H1 (cell line): ENCODE results near the gene MIER2. TPM values are rescaled to one million over a fixed set of nuclear protein-coding genes. Genes with fewer than 3 reads are reported as not detected.

Experiments
- CTCF ChIA-PET: fragments of 300-600 bp; sonication (Branson Sonifier 250); formaldehyde crosslinking; loops from one replicate; lab custom pipeline; 2021; ENCODE audit not compliant: partially characterized antibody; lab: Charles Lee
- POLR2A ChIA-PET: fragments of 300-600 bp; sonication (Branson Sonifier 250); formaldehyde crosslinking; loops from one replicate; lab custom pipeline; 2021; ENCODE audit warnings: inconsistent platforms; ENCODE audit not compliant: partially characterized antibody; lab: Charles Lee
- DNase-seq, 2 experiments: peaks; one replicate each; pipeline versions ENCODE4 v3.0.0 to v3.0.0-alpha.2; 2010 to 2022; ENCODE audit warnings: low spot score in 2 of 2, low read depth in 1 of 2, mixed read lengths in 1 of 2
- FAIRE-seq: peaks from 2 replicates; lab custom pipeline; 2011; peaks lifted over from hg19 to GRCh38; lab: Jason Lieb, UNC
- H2AFZ ChIP-seq: 2 replicates; pipeline ENCODE4 v1.8.1; 2012; ENCODE audit warnings: low read length, inconsistent platforms
- H2AK5ac ChIP-seq: 2 replicates; pipeline ENCODE4 v1.6.1; 2013; ENCODE audit warnings: low read depth, low read length
- H2BK120ac ChIP-seq: replicated peaks from 2 replicates; pipeline ENCODE3; 2013; ENCODE audit warnings: low read depth, low read length, inconsistent platforms
- H2BK12ac ChIP-seq: 2 replicates; pipeline ENCODE4 v1.6.1; 2013; ENCODE audit warnings: low read depth, low read length
- H2BK15ac ChIP-seq: 2 replicates; pipeline ENCODE4 v1.6.1; 2013; ENCODE audit warnings: low read length
- H2BK20ac ChIP-seq: 2 replicates; pipeline ENCODE4 v1.6.1; 2013; ENCODE audit warnings: low read length
- H2BK5ac ChIP-seq: 2 replicates; pipeline ENCODE4 v1.6.1; 2013; ENCODE audit warnings: low read depth, low read length
- H3K14ac ChIP-seq: 2 replicates; pipeline ENCODE4 v1.6.1; 2013; ENCODE audit warnings: inconsistent platforms; ENCODE audit not compliant: insufficient read length
- H3K18ac ChIP-seq: 2 replicates; pipeline ENCODE4 v1.6.1; 2013; ENCODE audit warnings: low read length; ENCODE audit errors: extremely low read depth
- H3K23ac ChIP-seq: 2 replicates; pipeline ENCODE4 v1.6.1; 2013; ENCODE audit warnings: inconsistent platforms; ENCODE audit not compliant: insufficient read length
- H3K23me2 ChIP-seq: 2 replicates; pipeline ENCODE4 v1.6.1; 2013; ENCODE audit warnings: low read depth, low read length
- H3K27ac ChIP-seq: 2 replicates; pipeline ENCODE4 v1.6.1; 2011; ENCODE audit warnings: low read depth, low read length, inconsistent platforms
- H3K27me3 ChIP-seq, 4 experiments: replicated peaks in 1 of 4; 1 replicate in 1 of 4; 2 replicates in 3 of 4; pipeline versions ENCODE4 v1.6.1 to v1.8.1; 2011 to 2013; ENCODE audit warnings: low read length in 3 of 4, mild to moderate bottlenecking in 3 of 4, inconsistent platforms in 2 of 4, mixed read lengths in 2 of 4, moderate library complexity in 1 of 4; ENCODE audit not compliant: control insufficient read depth in 3 of 4, insufficient read depth in 3 of 4; ENCODE audit errors: extremely low read depth in 1 of 4
- H3K36me3 ChIP-seq, 4 experiments: 2 replicates each; pipeline versions ENCODE4 v1.6.1 to v1.8.1; 2011 to 2013; ENCODE audit warnings: mild to moderate bottlenecking in 4 of 4, low read length in 3 of 4, moderate library complexity in 2 of 4, control low read depth in 1 of 4, inconsistent platforms in 1 of 4; ENCODE audit not compliant: insufficient read depth in 4 of 4, control insufficient read depth in 2 of 4
- H3K4ac ChIP-seq: replicated peaks from 2 replicates; pipeline ENCODE3; 2013; ENCODE audit warnings: low read length, low read depth, mixed read lengths, inconsistent platforms; ENCODE audit not compliant: insufficient read length
- H3K4me1 ChIP-seq, 4 experiments: replicated peaks in 1 of 4; 1 replicate in 1 of 4; 2 replicates in 3 of 4; pipeline versions ENCODE4 v1.6.1 to v1.8.1; 2011 to 2013; ENCODE audit warnings: low read length in 3 of 4, inconsistent platforms in 2 of 4, mixed read lengths in 1 of 4; ENCODE audit not compliant: insufficient read depth in 4 of 4, control insufficient read depth in 3 of 4
- H3K4me2 ChIP-seq, 2 experiments: 2 replicates each; pipeline versions ENCODE4 v1.6.1 to v1.8.1; 2011 to 2013; ENCODE audit warnings: low read depth in 2 of 2, low read length in 2 of 2, control low read depth in 1 of 2, inconsistent platforms in 1 of 2, mild to moderate bottlenecking in 1 of 2; ENCODE audit not compliant: insufficient read depth in 1 of 2
- H3K4me3 ChIP-seq, 4 experiments: fragments of 200-600, 300-600 bp in 1 of 4; sonication (generic), shearing (Covaris generic), sonication (Bioruptor Twin) in 1 of 4; 2 replicates each; pipeline versions ENCODE4 v1.5.1 to v1.8.1; 2011 to 2016; ENCODE audit warnings: low read length in 4 of 4, low read depth in 3 of 4, control low read depth in 2 of 4, inconsistent platforms in 2 of 4, mild to moderate bottlenecking in 2 of 4, mixed read lengths in 1 of 4, moderate library complexity in 1 of 4; ENCODE audit not compliant: insufficient read depth in 2 of 4; ENCODE audit errors: extremely low read depth in 1 of 4
- H3K56ac ChIP-seq: replicated peaks from 2 replicates; pipeline ENCODE3; 2013; ENCODE audit warnings: low read depth, mild to moderate bottlenecking, mixed read lengths, low read length, inconsistent platforms; ENCODE audit not compliant: insufficient read length
- H3K79me1 ChIP-seq: 2 replicates; pipeline ENCODE4 v1.6.1; 2013; ENCODE audit warnings: low read depth, low read length, control low read depth
- H3K79me2 ChIP-seq, 2 experiments: 2 replicates each; pipeline versions ENCODE4 v1.6.1 to v1.8.1; 2012 to 2013; ENCODE audit warnings: low read length in 2 of 2, mild to moderate bottlenecking in 2 of 2, inconsistent platforms in 1 of 2; ENCODE audit not compliant: insufficient read depth in 2 of 2, control insufficient read depth in 1 of 2
- H3K9ac ChIP-seq, 4 experiments: replicated peaks in 1 of 4; 1 replicate in 1 of 4; 2 replicates in 3 of 4; pipeline versions ENCODE4 v1.6.1 to v1.8.1; 2011 to 2013; ENCODE audit warnings: low read depth in 3 of 4, low read length in 3 of 4, control low read depth in 2 of 4, mild to moderate bottlenecking in 2 of 4, moderate library complexity in 2 of 4, inconsistent platforms in 1 of 4; ENCODE audit errors: extremely low read depth in 1 of 4
- H3K9me3 ChIP-seq, 2 experiments: 2 replicates each; pipeline versions ENCODE4 v1.6.1 to v1.8.1; 2012 to 2013; ENCODE audit warnings: mild to moderate bottlenecking in 2 of 2, moderate library complexity in 2 of 2, control low read depth in 1 of 2, inconsistent platforms in 1 of 2, low read depth in 1 of 2, low read length in 1 of 2, mixed read lengths in 1 of 2; ENCODE audit not compliant: insufficient read depth in 2 of 2
- H4K20me1 ChIP-seq, 2 experiments: replicated peaks in 1 of 2; 2 replicates each; pipeline versions ENCODE3 to v1.8.1; 2011 to 2013; ENCODE audit warnings: inconsistent platforms in 2 of 2, low read length in 2 of 2, mild to moderate bottlenecking in 1 of 2; ENCODE audit not compliant: insufficient read depth in 2 of 2, control insufficient read depth in 1 of 2
- H4K5ac ChIP-seq: 2 replicates; pipeline ENCODE4 v1.6.1; 2013; ENCODE audit warnings: low read length, low read depth, mixed read lengths, inconsistent platforms; ENCODE audit not compliant: insufficient read length
- H4K8ac ChIP-seq: 2 replicates; pipeline ENCODE4 v1.8.0; 2013; ENCODE audit warnings: mild to moderate bottlenecking, moderate library complexity, low read length, inconsistent platforms; ENCODE audit not compliant: insufficient read depth; ENCODE audit errors: extremely low read depth
- H4K91ac ChIP-seq: replicated peaks from 2 replicates; pipeline ENCODE3; 2013; ENCODE audit warnings: low read length, mixed read lengths, inconsistent platforms; ENCODE audit not compliant: insufficient read length
- SP4 ChIP-seq: IDR thresholded peaks from 2 replicates; pipeline ENCODE4 v1.6.1; 2012; ENCODE audit warnings: low read length, inconsistent platforms
- WGBS, 2 experiments: shearing (Covaris generic) in 1 of 2; methylation state at CpG; one replicate each; pipeline versions ENCODE4 v1.1.6 to v1.1.7; 2013 to 2015; ENCODE audit warnings: low lambda C conversion rate in 2 of 2, mixed read lengths in 2 of 2, inconsistent platforms in 1 of 2, low coverage in 1 of 2, missing lambda C conversion rate in 1 of 2; ENCODE audit not compliant: insufficient replicate concordance in 2 of 2, insufficient coverage in 1 of 2, insufficient read length in 1 of 2; ENCODE audit errors: extremely low coverage in 1 of 2, missing lambda C conversion rate in 1 of 2; 5-methylcytosine and 5-hydroxymethylcytosine counted together
- polyA plus RNA-seq, 7 experiments: library from polyadenylated mRNA; depleted of rRNA in 3 of 7; stranded (reverse) in 5 of 7; unstranded in 2 of 7; fragments of >200 nt in 5 of 7; fragments of 200-250 nt in 2 of 7; gene quantifications; 1 replicate in 5 of 7; 2 replicates in 1 of 7; 4 replicates in 1 of 7; pipeline versions ENCODE4 v1.2.1 to v1.2.3, GENCODE V29; 2011 to 2013; ENCODE audit warnings: missing spikeins in 2 of 7, mixed read lengths in 2 of 7
- total RNA-seq: library from RNA; stranded (reverse); fragmentation: NEBNext Ultra II Directional; extraction: Animal tissue kit (Norgen Biotek cat#: 25700); gene quantifications from 2 replicates; pipeline ENCODE4 v1.2.1, GENCODE V29; 2021
- TF ChIP-seq, protein P1 (sequence below): IDR thresholded peaks from 2 replicates; pipeline ENCODE4 v1.6.1; 2011; ENCODE audit warnings: low read depth, mild to moderate bottlenecking, low read length; ENCODE audit not compliant: insufficient read depth

Gene MIER2
- total and polyA plus RNA-seq, 2 of the 8 experiments (the other 6 are each of a cell fraction or from before 2014, with no cell fraction given): 30.3 to 48.3 TPM

DNA sequence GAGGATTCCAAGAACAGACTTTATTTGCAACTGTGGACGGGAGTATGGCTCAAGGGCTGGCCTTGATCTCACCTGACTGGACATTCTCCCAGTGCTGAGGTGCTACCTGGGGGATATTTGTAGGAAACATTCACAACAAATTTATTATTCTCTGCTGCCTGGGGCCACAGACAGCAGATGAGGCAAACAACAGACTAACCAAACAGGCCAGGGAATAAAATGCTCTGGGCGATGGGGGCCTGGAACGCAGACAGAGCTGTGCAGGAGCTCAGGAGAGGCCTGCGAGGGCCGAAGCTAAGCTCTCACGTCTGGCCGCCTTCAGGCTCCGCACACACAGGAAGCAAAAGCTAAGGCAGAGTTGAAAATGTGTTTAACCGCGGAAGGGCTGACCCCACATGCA is 61.2 kb downstream of the MIER2 start:
- Histone ChIP-seq H3K36me3 (peaks cover 8 to 47% (median 11%) of the 10 kb centered on the region in 4 experiments; a peak in 7 of 8 replicates), H3K23me2 (no peaks in the 10 kb centered on the region), H2AFZ (no peak overlapping the region), H3K27me3 (no peaks in the 10 kb centered on the region), H3K9me3 (no peaks in the 10 kb centered on the region), H3K4ac (no peak overlapping the region), H3K23ac (no peak overlapping the region), H4K20me1 (peaks cover 0 to 4% of the 10 kb centered on the region in 2 experiments), H2BK120ac (no peak overlapping the region), H3K4me3 (no peak overlapping the region), H3K4me1 (peaks cover 2 to 12% (median 4%) of the 10 kb centered on the region in 4 experiments), H3K27ac (no peak overlapping the region), H4K91ac (no peak overlapping the region), H2BK12ac (no peak overlapping the region), H2BK5ac (no peak overlapping the region), H3K79me1 (peaks cover 3% of the 10 kb centered on the region; the same call in 1 of the 2 replicates), H3K9ac (no peak overlapping the region), H4K5ac (no peak overlapping the region), H2BK15ac (no peak overlapping the region), H3K14ac (no peak overlapping the region), H2BK20ac (no peak overlapping the region), H3K4me2 (no peak overlapping the region), H2AK5ac (no peak overlapping the region), H3K18ac (no peak overlapping the region), H3K79me2 (peaks cover 0 to 14% of the 10 kb centered on the region in 2 experiments; a peak in 3 of 4 replicates), H3K56ac (no peak overlapping the region), H4K8ac (no peak overlapping the region)
- ChIA-PET CTCF (interaction anchor here (0.8 to 2.5 kb wide), 2 partner anchors 9 to 16 kb away, joined by 4 to 8 read pairs; no protein-coding TSS in a partner anchor), POLR2A (interaction anchor here (0.9 to 3.1 kb wide), 3 partner anchors 12 to 44 kb away, joined by 3 to 8 read pairs (median 5); no protein-coding TSS in a partner anchor)
- TF ChIP-seq, protein P1, sequence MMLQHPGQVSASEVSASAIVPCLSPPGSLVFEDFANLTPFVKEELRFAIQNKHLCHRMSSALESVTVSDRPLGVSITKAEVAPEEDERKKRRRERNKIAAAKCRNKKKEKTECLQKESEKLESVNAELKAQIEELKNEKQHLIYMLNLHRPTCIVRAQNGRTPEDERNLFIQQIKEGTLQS: no peak
- TF ChIP-seq SP4: no peak
- DNase-seq (no peak), FAIRE-seq (no peak)
- WGBS, 2 experiments: 95% methylated on average over 10 of the region's 10 CpGs; no CpG with 5 or more reads in 1 of the 2 experiments
